HS-5 (cell line): ENCODE measurements around the gene TRAF3.

Source experiments
- DNase-seq: peaks from one replicate; pipeline ENCODE4 v3.0.0-alpha.2; 2012; ENCODE audit warnings: low read depth

TRAF3 gene

DNA sequence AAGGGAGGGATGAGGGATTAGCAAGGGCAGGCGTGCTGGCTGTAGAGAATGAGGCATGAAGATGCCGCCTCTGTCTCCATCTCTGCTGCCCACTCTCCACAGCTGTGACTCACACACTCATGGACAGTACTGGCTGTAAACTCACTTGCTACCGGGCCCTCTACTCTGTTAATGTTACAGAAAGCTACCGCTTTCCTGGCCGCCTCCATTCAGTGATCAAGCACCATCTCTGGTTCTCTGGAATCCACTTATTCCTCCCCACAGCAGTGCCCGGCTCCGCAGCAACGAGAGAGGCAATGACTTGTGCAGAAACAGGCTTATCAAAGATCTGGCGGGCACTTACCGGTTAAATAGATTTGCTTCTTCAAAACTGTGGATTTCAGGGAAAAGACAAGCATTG is 180.0 kb downstream of the TRAF3 start:
- DNase-seq, result no peak

DNA sequence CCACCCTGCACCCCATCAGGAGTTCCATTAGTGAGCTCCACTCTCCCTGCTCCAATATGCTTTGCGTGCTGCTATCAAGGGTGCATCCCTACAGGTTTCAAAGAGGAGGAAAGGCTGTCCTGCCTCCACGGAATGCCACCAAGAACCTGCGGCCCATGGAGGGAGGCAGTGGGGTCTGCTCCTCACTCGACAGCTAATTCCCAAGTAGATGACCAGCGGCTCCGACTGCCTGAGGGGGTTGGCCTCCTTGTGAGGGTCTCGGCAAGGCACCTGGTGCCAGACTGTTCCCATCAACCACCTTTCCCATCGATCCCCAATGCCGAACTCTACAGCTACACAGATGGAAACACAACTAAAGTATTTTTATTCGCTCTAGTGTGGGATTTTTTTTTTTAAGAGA is 181.2 kb downstream of the TRAF3 start:
- no peak for DNase-seq
